ENCODE measurements around the gene UGGT2.
"Not testable (repeated sequence)": the region's sequence is repeated elsewhere in the genome, so short reads cannot be mapped to it uniquely, and the experiment has no call there.

- TF ChIP-seq CTCF (IDR thresholded peaks at IDR 0.05; ENCODE audit: low read depth, low read length); EZH2phosphoT487 (IDR thresholded peaks at IDR 0.05; ENCODE audit: low read depth): not testable (repeated sequence)
These were observed 290.6 kb downstream of the UGGT2 start for GRCh38 chr13:95762626-95763025.
